ENCODE data around the gene ATP1B2. TPM values are rescaled to one million over a fixed set of nuclear protein-coding genes. Genes with fewer than 3 reads are reported as not detected.

The ATP1B2 gene
- total and polyA plus RNA-seq, 2 of the 8 experiments (the other 6 are each of a cell fraction or from before 2014, with no cell fraction given), result 9.1 to 21.0 TPM

DNA sequence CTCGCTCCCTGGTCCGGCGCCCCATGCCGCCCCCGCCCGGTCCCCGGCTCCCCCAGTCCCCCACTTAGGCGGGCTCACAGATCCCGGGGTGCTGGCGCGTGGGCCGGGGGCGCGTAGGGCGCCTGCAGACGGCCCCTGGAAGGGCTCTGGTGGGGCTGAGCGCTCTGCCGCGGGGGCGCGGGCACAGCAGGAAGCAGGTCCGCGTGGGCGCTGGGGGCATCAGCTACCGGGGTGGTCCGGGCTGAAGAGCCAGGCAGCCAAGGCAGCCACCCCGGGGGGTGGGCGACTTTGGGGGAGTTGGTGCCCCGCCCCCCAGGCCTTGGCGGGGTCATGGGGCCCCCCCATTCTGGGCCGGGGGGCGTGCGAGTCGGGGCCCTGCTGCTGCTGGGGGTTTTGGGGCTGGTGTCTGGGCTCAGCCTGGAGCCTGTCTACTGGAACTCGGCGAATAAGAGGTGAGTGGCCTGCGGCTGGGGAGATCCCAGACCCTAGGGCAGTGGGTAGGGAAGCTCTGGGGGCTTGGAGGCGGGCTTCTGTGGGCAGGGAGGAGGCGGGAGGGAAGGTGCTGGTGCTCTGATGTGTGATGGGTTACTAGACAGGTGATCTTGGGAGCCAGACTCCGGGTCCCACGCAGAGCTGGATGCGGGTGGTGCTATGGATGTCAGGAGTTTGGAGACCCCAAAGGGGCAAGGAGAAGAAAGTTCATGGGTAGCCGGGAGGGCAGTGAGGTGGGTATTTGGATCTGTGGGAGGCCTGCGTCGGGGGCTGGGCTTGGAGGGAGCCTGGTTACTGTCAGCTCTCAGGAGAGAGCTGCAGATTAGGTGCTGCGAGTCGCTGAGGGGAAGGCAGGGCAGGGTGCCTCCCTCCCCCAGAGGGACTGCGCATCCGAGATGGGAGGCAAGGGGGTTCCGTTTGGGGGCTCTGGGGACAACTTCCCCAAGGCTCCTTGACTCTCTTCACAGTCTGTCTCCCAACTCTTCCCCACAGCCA is 54.8 kb downstream of the ATP1B2 start (continued):
- TF ChIP-seq YY1 (IDR thresholded peaks at IDR 0.05; ENCODE audit: low read depth, low read length) (no peak), MAFK (IDR thresholded peaks at IDR 0.05; ENCODE audit: low read depth, low read length) (no peak), BACH1 (IDR thresholded peaks at IDR 0.05; ENCODE audit: low read length) (no peak), POU5F1 (IDR thresholded peaks at IDR 0.05; ENCODE audit: low read depth, low read length) (no peak)

Measured in H1 (cell line).